Right forelimb (tissue), 1 donor: Measurements from ENCODE around the gene CCN6.
"Not testable (repeated sequence)": the region's sequence is repeated elsewhere in the genome, so short reads cannot be mapped to it uniquely, and the experiment has no call there.

ENCODE experiments used
- DNase-seq: peaks from one replicate; pipeline ENCODE4 v3.0.0-alpha.2; 2018

The CCN6 gene

DNA sequence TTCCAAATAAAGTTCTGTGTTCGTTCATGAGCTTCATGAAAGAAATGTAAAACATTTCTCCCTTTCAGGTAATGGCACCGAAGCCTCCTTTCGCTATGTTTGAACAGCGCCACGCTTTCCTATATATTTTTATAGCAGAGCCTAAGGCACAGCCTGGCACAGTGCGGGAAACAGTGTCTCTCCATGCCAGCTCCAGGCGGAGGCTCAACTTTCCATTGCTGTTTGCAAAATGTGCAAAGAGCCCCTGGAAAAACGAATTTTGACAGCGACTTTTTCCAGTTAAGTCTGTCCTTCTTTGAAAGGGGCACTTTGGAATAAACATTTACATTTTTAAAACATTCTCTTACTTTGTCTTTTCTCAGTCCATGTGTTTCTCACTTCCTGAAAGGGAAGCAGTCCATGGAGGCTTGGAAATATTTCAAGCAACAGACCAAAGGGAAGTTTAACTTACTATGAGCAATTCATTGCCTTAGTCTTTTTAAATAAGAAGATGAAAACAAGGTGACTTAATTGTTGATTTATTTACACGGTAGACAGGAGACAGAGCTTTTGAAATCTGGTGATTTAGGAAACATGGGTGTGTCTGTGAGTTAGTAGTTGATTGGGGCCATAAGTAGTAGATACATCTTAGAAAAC, 769 bp downstream of the CCN6 start:
- no peak for DNase-seq

DNA sequence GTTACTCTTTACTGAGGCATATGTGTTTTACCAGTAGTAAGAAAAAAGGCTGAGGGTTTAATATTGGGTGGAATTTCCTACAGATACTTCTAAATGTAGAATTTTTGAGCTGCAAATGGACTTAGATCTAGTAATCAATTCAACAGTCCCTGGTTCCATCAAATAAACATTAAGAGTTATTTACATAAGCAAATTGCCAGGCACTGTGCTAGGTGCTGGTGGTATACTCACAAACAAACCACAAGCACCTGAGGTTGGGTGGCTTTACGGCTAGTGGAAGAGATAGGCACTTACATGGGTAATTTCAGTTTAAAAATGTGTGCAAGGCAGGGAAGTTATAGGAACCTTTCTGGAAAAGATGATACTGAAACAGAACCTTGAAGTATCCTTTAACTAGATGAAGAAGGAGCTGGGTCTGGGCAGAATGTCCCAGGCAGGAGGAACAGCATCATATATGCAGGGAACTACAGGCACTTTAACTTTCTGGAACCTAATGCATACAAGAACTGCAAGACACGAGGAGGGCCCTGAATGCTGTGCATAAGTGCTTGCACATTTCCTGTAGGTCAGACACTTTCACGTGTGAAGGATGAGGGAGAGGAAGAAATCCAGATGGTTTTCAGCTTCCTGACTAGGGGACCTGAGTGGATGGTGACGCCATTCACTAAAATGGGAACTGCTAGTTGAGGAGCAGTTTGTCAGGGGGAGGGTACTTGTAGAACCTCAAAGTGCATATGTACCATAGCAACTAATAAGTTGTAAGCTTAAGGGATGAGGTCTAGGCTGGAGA, 4.5 kb downstream of the CCN6 start:
- DNase-seq: no peak

DNA sequence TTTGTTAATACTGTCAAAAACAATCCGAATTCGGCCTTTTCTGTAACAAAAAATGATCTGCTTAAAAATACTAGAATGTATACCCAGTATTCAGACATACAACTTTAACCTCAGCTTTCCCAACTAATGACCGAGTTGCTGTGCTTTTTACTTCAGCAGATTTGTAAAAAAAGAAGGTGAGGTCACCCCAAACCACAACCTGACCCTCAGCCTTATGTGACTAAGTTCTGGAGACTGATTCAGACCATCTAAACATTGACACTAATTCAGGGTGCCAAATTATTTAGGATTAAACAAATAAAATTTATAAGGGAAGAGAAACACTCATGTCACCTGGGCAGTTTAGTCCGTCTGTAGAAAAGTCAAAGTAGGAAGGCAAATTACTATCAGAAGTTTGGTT, 7.7 kb downstream of the CCN6 start:
- no peak for DNase-seq

DNA sequence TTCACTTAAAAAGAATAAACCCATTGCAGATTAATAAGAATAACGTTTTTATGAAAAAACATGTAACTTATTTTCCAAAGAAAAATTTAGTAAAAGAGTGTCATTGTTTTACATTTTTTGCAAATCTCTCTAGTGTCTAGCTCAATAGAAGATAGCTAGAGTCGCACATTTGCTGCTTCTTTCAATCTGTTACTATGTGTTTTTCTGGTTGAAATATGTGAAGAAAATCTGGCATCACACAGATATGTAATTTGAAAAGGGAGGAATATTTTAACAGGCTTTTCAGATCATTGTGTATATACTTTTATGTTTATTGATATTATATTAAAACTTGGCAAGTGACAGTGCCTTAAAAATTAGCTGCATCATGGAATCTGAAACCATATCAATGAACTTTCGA, 9.1 kb downstream of the CCN6 start:
- no peak for DNase-seq

DNA sequence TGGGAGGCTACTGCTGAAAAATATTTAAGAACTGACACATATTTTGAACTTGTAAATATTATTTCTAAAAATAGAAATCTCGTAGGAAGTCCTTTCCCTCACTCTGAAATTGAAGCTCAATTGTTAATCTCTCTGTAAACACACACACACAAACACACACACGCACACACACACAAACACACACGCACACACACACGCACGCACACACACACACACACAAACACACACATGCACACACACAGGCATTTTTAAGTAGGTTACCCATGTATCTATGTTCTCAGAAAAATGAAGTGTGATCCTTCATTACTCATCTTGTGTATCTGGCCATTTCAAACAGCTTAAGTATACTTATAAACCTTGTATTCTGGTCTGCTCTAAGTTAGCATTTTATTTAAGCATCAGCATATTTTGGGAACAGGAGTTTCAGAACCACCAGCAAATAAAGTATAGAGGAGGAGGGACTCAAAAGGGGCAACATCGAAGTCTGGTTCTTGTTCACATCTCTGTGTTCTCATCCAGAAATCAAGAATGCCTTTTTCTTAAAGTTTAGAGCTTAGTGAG, 11.6 kb downstream of the CCN6 start:
- DNase-seq: no peak

DNA sequence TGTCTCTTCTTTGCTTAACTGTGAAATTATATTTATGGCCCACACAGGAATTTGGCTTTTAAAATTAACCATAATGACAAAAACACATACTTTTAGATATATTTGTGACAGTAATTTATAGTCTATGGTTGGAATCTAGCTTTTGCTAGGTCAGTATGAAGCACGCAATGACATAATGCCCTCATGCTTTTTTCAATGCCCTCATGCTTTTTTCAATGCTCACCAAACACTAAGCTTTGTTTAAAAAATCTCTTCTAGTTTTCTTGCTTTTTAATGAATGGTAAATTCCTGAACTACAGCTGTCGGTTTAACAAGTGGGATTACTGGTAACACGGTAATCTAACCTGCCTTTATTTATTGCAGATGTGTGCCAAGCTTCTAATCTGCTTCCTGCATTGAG, 12.7 kb downstream of the CCN6 start:
- DNase-seq: no peak

DNA sequence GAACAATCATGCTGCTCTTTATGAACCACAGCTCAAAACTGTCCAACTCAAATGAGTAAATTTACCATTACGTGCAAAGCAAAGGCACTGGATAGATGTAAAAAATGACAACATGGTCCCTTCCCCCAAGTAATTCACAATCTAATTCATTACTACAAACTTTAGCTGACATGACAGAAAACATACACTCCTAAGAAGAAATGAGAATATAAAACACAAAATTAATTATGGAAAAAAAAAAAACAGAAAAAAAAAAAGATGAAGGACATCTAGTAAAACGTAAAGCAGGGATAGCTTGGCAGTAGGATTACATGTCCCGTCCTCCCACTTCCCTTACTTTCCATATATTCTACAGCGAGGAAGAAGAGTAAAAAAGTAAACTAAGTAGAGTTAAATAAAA, 27.7 kb downstream of the CCN6 start:
- DNase-seq: no peak

DNA sequence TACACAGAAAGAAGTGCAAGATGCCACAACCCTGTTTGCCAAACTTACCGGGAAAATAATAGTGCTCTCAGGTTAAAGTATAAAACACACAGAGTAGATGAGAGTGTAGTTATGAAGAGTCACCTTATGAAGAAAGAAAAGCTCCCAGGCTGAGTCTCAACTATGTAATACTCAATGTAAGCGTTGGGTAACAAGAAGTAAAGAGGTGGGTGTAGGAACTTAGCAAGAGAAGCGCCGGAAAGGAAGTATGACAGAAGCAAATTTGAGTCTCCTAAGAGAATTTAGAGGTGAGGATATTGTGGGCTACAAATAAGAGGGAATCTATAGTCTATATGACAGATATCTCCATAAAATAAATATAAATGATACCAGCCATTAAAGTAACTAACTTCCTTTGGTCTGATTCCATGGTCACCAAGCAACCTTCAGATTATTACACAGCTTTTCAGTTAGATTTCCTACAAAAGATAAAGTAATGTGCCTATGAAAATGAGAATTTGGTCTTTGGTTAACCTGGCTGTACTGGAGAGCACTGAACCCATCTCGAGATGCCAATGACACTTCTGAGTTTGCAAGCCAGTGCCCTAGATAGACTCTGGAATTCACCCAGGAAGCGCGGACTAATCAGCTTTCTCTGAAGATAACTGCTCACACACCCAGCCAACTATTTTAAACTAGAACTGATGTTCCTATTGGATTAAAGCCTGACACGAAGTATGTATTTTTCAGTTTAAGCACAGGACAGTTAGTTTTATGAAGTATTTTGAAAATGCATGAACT, 31.6 kb downstream of the CCN6 start:
- no peak for DNase-seq

DNA sequence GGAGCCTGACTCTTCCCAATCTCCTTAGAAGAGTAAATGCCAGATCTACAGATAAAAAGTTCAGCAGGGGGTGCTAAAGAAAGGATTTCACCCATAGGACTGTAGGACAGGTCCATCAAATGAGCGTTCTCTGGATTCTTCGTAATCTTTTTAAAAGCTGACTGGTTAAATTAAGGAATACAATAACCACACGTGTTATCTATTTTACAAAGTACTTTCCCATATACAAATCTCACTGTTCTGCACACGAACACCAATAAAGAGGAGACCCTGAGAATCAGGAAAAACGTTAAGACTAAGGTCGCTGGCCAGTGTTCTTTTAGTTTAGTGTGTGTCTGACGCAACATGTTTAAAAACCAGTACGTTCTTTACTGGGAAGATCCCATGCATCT, 32.8 kb downstream of the CCN6 start:
- DNase-seq: no peak

DNA sequence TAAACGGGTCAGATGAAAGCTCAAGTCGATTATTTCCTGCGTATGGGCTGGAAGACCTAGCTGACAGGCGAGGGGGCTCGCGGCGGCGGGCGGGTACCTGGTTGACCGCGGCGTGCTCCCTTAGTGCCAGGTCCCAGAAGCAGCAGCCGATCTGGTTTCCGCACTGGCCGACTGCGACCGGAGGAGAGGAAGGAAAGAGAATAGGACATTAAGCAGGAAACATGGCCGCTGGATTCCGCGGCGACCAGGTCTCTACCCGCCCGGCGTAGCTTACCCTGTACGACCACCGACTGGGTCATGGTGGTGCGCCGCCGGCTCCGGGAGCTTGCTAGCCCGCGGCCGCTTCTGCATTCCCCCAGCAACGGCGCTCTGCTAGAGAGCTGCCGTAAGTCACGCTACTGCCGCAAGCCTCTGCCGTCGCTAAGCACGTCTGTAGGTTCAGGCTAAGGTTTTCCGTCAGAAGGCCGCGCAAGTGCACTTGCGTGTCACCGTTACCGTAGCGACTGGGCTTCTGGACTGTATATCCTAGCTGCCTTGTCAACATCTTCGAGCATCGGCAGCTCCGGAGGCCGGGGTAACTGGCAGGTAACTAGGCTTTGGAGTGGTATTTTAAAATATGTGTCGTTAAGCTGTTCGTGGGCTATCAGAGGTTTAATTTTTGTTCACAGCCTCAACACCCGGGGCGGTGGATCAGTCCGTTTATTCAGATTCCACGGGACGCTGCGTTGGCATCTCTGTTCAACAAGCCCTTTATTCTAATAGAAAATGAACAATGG, 33.4 kb downstream of the CCN6 start, which contains the start of the genes FAM229B and TUBE1:
FAM229B (plus strand) TSS at position 456 of the 776 bp plus-strand sequence. CDS start 11,693 bp downstream, outside the sequence.
TUBE1 (minus strand) TSS at position 347 of the 776 bp plus-strand sequence; CDS start at position 299, 48 bp downstream.
- peak; percentile 90 for DNase-seq

DNA sequence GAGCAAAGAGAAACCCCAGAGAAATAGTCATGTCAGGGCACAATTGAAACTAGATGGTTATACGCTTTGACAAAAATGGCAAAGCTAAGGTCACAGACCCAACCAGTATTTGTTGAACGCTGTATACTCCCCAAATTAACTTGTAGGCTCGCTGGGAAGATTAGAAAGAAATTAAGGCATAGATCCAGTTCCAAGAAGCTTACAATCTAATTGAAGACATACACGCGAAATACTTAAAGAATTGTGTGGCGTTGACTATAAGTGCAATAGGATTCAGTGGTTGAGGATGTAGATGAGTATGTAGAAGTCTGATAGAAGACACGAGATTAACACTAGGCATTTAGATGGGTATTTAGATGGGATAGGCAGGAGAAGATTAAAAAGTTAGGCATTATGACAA, 34.0 kb downstream of the CCN6 start:
- no peak for DNase-seq

DNA sequence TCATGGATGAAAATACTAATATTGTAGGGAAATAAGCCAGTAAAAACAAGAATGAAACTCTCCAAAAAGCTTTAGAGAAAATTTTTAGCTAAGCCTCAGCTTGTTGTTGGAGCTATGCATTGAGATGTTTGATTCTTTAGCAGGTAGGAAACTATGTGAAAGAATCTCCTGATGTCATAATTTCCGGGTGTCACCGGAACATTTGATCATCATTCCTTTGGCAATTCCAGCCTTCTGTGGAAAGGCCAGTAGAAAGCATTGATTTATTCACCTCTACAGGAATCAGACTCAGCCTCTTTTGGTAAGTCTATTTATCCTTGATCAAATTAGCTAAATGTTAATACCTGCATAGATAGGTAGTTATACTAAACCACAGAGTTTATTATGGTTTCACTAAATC, 43.0 kb downstream of the CCN6 start:
- no peak for DNase-seq

DNA sequence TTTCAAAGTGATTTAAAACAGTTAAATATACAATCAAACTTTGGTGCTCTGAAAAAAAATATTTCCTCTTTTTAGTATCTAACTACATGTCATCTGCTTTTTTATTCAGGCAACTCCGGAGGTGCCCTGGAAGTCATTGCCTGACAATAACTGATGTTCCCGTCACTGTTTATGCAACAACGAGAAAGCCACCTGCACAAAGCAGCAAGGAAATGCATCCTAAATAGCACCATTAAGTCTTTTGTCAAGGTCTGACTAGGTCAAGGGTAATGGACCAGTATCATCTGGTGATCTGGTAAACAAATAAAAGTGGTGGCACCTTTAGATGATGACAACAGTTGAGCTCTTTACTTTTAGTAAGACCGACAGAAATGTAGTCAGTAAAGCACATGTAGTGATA, 46.7 kb downstream of the CCN6 start:
- no peak for DNase-seq

DNA sequence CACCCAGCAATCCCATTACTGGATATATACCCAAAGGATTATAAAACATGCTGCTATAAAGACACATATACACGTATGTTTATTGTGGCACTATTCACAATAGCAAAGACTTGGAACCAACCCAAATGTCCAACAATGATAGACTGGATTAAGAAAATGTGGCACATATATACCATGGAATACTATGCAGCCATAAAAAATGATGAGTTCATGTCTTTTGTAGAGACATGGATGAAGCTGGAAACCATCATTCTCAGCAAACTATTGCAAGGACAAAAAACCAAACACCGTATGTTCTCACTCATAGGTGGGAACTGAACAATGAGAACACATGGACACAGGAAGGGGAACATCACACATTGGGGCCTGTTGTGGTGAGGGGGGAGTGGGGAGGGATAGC, 52.1 kb downstream of the CCN6 start:
- DNase-seq: not testable (repeated sequence)

DNA sequence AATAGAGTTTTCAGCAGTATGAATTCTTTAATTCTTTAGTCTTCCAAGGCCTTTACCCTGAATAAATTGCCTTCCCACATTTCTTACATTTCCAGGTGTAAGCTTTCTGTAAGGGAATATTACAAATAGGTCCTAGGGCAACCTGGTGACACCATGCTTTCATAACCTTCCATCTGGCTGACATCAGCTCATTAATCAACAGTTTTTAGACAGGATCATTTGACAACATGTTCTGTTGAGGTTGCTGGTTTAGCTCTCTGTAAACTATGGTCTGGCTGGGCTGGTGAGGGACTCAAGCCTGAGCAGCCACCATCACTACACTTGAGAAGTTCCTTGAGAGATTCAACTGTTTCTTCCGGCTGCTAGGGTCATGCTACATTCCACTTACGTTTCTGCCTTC, 52.7 kb downstream of the CCN6 start:
- no peak for DNase-seq

DNA sequence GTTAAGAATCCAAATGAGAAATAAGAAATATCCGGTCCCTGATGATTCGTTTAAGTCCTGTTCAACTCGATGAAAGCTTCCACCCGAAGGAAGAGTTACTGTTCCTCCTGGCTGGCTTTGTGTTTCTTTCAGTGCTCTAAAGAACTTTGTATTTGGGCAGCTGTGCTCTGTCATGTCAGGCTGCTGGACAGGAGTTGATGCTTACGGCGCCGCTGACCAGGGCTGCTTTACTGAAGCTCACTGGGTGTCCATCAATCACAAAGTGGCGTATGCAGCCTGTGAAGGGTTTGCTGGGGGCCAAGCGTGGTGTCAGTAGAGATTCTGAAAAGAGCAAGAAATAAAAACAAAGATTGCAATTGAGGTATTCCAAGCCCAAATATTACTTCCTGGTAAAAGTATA, 55.4 kb downstream of the CCN6 start:
- no peak for DNase-seq

DNA sequence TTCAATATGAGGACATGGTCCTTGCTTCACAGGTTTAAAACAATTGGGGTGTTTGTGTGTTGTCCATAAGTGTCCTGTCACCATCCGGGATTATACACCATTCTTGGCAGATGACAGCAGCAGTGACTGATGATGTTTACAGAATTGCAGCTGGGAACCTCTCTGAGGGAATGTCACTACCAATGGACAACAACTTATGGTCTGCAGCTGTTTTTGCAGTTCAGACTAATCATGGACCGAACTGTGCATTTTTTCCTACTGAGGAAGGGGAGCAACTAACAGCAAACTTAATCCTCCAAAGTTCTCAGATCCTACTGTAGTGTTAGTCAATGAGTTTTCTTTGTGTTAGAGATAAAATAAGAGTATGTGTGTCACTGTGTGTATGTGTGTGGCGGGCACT, 59.5 kb downstream of the CCN6 start:
- DNase-seq: no peak

DNA sequence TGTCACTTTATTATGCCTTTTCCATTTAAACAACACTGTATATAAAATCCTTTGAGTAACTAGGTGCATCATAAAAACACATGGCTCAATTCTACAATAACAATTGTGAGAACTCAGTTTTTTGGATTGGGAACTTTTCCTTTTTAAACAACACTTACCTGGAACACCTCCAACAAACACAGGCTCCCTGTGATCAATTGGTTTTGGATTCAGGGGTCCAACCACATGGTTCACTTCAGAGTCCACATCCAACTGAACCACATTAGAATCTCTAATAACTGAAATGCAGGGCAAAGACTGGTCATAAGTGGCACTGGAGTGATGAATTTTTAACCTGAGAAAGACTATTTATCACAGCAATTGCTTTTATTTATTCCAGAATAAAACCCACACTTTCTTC, 60.0 kb downstream of the CCN6 start:
- no peak for DNase-seq

DNA sequence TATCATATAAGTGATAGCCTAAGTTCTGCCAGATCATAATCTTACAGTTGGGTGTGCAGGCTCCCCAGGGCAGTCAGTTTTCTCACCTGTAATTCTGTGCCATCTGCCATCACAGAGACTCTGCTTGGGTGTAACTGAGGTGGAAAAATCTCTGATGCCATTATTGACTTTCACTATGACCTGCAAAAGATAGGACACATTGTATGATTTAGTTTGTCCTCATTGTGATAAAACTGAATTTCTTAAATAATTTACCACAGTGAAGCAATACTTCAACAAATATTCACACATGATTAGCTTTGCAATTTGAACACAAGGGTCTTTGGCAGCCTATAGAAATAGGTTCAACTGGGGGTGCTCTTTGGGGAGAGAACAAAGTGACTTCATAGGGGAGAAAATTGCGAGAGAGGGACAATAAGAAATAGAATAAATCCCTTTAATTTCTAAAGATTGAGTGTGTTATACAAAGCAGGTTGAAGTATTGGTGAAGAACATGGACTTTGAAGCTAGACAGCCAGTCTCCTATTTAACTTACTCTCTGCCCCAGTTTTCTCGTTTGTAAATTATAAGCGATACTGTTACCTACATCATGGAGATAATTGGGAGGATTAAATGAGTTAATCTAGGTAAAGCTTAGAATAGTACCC, 60.8 kb downstream of the CCN6 start:
- DNase-seq: no peak

DNA sequence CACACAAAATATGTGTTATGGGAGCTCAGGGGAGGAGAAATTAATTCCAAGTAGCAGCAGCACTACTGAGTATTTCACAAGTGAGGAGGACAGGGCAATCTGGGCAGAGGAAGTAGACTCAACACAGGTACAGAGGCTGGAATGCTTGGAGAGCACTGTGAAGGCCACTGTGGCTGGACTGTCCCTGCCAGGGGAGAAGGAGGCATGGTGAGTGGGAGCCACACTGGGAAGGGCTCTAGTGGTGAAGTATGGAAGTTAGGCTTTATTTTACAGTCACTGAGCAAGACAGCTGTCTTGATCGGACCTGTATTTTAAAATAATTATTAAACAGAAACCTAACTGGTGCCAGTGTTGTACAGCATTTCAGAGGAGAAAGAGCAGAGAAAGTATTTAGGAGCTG, 62.3 kb downstream of the CCN6 start:
- DNase-seq: no peak

DNA sequence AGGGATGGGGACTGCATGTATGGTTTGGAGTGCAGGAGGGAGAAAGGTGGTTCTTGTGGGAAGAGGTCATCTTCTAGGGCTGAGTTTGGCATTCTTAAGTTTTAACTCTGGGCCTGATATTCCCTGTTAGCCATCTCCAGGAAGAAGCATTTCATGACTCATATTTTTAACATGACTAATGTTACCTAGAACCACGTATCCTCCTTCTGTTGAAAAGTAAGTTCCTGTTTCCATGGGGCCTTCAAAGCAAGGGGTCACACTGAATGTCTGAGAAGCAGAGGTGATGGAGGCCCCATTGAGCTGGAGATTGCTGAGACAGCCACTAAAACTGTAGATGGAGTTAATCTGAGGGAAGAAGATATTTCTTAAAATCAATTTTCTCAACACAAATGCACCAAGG, 63.6 kb downstream of the CCN6 start:
- no peak for DNase-seq

DNA sequence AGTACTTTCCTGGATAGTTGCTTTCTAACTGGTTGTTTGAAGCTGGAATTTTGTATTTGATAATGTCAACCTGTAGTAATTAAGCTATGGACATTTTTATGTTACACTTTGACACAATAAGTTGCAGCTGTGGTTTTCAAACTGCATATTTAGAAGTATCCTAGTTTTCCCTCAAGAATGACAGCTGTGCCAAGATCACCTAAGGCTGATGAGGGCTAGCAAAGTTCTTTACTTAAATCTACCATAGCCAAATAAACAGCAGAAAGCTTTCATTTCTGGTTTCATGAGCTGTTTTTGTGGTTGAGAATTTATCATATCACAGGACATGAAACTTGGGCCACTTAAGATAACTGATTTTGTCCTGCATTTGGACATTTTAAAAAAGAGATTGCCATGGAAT, 64.1 kb downstream of the CCN6 start:
- DNase-seq: no peak
